ENCODE measurements around the gene CLDN1. TPM values are rescaled to one million over a fixed set of nuclear protein-coding genes. Genes with fewer than 3 reads are reported as not detected.

The CLDN1 gene
- total and polyA plus RNA-seq, 2 of the 13 experiments (the other 11 are each of a cell fraction or from before 2014, with no cell fraction given), result 42.7 to 51.6 TPM

DNA sequence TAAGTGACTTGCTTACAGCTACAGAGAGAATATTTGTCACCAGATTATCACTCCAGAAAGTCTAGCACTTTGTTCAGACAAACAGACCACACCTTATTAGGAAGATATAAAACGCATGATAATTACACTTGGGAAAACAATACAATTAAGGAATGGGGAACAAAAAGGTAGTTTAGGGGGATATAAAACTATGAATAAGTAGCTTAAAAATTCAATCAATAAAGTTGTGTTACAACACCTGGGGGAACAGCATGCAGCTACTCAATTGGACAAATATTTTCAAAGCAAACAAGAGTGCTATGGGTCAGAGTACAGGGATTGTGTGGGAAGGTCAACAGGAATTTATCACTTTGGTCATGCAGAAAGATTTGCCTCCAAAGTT lies 15.1 kb downstream of the CLDN1 start (continued):
- TF ChIP-seq, protein P1, sequence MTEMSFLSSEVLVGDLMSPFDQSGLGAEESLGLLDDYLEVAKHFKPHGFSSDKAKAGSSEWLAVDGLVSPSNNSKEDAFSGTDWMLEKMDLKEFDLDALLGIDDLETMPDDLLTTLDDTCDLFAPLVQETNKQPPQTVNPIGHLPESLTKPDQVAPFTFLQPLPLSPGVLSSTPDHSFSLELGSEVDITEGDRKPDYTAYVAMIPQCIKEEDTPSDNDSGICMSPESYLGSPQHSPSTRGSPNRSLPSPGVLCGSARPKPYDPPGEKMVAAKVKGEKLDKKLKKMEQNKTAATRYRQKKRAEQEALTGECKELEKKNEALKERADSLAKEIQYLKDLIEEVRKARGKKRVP (CRISPR knock-in tag; IDR thresholded peaks at IDR 0.05), result peak in 1 of 2 experiments; percentile 69; a peak in 2 of 4 replicates
- TF ChIP-seq NPAS2 (CRISPR knock-in tag; IDR thresholded peaks at IDR 0.05; ENCODE audit: borderline replicate concordance) (no peak), ZNF780A (CRISPR knock-in tag; IDR thresholded peaks at IDR 0.05) (no peak), ELF3 (CRISPR knock-in tag; IDR thresholded peaks at IDR 0.05) (peak; percentile 86), RFX3 (CRISPR knock-in tag; IDR thresholded peaks at IDR 0.05) (no peak), MAF1 (CRISPR knock-in tag; IDR thresholded peaks at IDR 0.05; ENCODE audit: borderline replicate concordance) (no peak), RARG (CRISPR knock-in tag; IDR thresholded peaks at IDR 0.05; ENCODE audit: low read depth) (no peak), ZNF737 (CRISPR knock-in tag; IDR thresholded peaks at IDR 0.05; ENCODE audit: borderline replicate concordance) (no peak), SIX4 (CRISPR knock-in tag; IDR thresholded peaks at IDR 0.05) (peak; percentile 56; the same call in 1 of the 2 replicates), ZBTB20 (CRISPR knock-in tag; IDR thresholded peaks at IDR 0.05; ENCODE audit: borderline replicate concordance, low read depth) (0 out of 2 replicates have a peak, but pooled peaks have one; percentile 42), SAP130 (CRISPR knock-in tag; IDR thresholded peaks at IDR 0.05; ENCODE audit: low read depth) (peak; percentile 73; the same call in 1 of the 2 replicates), ZNF382 (CRISPR knock-in tag; IDR thresholded peaks at IDR 0.05; ENCODE audit: borderline replicate concordance) (no peak), ZSCAN12 (CRISPR knock-in tag; IDR thresholded peaks at IDR 0.05) (no peak), CHD2 (IDR thresholded peaks at IDR 0.05; ENCODE audit: low read depth, low read length) (no peak)
- TF ChIP-seq, protein P2, sequence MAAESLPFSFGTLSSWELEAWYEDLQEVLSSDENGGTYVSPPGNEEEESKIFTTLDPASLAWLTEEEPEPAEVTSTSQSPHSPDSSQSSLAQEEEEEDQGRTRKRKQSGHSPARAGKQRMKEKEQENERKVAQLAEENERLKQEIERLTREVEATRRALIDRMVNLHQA (CRISPR knock-in tag; IDR thresholded peaks at IDR 0.05), result no peak; the same call in 1 of the 2 replicates
- TF ChIP-seq, protein P3, sequence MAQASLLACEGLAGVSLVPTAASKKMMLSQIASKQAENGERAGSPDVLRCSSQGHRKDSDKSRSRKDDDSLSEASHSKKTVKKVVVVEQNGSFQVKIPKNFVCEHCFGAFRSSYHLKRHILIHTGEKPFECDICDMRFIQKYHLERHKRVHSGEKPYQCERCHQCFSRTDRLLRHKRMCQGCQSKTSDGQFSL (CRISPR knock-in tag; IDR thresholded peaks at IDR 0.05), result no peak
- TF ChIP-seq, protein P4, sequence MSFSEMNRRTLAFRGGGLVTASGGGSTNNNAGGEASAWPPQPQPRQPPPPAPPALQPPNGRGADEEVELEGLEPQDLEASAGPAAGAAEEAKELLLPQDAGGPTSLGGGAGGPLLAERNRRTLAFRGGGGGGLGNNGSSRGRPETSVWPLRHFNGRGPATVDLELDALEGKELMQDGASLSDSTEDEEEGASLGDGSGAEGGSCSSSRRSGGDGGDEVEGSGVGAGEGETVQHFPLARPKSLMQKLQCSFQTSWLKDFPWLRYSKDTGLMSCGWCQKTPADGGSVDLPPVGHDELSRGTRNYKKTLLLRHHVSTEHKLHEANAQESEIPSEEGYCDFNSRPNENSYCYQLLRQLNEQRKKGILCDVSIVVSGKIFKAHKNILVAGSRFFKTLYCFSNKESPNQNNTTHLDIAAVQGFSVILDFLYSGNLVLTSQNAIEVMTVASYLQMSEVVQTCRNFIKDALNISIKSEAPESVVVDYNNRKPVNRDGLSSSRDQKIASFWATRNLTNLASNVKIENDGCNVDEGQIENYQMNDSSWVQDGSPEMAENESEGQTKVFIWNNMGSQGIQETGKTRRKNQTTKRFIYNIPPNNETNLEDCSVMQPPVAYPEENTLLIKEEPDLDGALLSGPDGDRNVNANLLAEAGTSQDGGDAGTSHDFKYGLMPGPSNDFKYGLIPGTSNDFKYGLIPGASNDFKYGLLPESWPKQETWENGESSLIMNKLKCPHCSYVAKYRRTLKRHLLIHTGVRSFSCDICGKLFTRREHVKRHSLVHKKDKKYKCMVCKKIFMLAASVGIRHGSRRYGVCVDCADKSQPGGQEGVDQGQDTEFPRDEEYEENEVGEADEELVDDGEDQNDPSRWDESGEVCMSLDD (CRISPR knock-in tag; IDR thresholded peaks at IDR 0.05; ENCODE audit: borderline replicate concordance), result no peak; the same call in 1 of the 2 replicates
- TF ChIP-seq, protein P5, sequence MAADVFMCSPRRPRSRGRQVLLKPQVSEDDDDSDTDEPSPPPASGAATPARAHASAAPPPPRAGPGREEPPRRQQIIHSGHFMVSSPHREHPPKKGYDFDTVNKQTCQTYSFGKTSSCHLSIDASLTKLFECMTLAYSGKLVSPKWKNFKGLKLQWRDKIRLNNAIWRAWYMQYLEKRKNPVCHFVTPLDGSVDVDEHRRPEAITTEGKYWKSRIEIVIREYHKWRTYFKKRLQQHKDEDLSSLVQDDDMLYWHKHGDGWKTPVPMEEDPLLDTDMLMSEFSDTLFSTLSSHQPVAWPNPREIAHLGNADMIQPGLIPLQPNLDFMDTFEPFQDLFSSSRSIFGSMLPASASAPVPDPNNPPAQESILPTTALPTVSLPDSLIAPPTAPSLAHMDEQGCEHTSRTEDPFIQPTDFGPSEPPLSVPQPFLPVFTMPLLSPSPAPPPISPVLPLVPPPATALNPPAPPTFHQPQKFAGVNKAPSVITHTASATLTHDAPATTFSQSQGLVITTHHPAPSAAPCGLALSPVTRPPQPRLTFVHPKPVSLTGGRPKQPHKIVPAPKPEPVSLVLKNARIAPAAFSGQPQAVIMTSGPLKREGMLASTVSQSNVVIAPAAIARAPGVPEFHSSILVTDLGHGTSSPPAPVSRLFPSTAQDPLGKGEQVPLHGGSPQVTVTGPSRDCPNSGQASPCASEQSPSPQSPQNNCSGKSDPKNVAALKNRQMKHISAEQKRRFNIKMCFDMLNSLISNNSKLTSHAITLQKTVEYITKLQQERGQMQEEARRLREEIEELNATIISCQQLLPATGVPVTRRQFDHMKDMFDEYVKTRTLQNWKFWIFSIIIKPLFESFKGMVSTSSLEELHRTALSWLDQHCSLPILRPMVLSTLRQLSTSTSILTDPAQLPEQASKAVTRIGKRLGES (CRISPR knock-in tag; IDR thresholded peaks at IDR 0.05; ENCODE audit: borderline replicate concordance), result no peak
- TF ChIP-seq, protein P6, sequence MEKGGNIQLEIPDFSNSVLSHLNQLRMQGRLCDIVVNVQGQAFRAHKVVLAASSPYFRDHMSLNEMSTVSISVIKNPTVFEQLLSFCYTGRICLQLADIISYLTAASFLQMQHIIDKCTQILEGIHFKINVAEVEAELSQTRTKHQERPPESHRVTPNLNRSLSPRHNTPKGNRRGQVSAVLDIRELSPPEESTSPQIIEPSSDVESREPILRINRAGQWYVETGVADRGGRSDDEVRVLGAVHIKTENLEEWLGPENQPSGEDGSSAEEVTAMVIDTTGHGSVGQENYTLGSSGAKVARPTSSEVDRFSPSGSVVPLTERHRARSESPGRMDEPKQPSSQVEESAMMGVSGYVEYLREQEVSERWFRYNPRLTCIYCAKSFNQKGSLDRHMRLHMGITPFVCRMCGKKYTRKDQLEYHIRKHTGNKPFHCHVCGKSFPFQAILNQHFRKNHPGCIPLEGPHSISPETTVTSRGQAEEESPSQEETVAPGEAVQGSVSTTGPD (CRISPR knock-in tag; IDR thresholded peaks at IDR 0.05), result no peak
- TF ChIP-seq, protein P7, sequence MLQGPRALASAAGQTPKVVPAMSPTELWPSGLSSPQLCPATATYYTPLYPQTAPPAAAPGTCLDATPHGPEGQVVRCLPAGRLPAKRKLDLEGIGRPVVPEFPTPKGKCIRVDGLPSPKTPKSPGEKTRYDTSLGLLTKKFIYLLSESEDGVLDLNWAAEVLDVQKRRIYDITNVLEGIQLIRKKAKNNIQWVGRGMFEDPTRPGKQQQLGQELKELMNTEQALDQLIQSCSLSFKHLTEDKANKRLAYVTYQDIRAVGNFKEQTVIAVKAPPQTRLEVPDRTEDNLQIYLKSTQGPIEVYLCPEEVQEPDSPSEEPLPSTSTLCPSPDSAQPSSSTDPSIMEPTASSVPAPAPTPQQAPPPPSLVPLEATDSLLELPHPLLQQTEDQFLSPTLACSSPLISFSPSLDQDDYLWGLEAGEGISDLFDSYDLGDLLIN (CRISPR knock-in tag; IDR thresholded peaks at IDR 0.05; ENCODE audit: borderline replicate concordance), result no peak
